PC-9 (cell line): ENCODE data around the gene TCAF1. TPM values are rescaled to one million over a fixed set of nuclear protein-coding genes. Genes with fewer than 3 reads are reported as not detected.
"Not testable (repeated sequence)": the region's sequence is repeated elsewhere in the genome, so short reads cannot be mapped to it uniquely, and the experiment has no call there.

Experiments
- BruUV-seq: library from RNA; stranded (reverse); fragments of 400-500 nt; replicated peaks from 2 replicates; lab custom pipeline; 2021; lab: Mats Ljungman, UMichigan
- CTCF ChIA-PET: fragments of 300-600 bp; sonication (Branson Sonifier 250); formaldehyde crosslinking; loops from one replicate; lab custom pipeline; 2022; ENCODE audit warnings: antibody characterized with exemption; lab: Charles Lee
- POLR2A ChIA-PET: fragments of 300-600 bp; sonication (Branson Sonifier 250); formaldehyde crosslinking; loops from one replicate; lab custom pipeline; 2022; ENCODE audit warnings: antibody characterized with exemption; ENCODE audit not compliant: unreplicated experiment; lab: Charles Lee
- DNase-seq, 2 experiments: peaks; one replicate each; pipeline versions ENCODE4 v3.0.0 to v3.0.0-alpha.2; 2015 to 2022; ENCODE audit warnings: mixed read lengths in 1 of 2
- H2AFZ ChIP-seq: fragments of 200-600 bp; sonication (generic); 2 replicates; pipeline ENCODE4 v1.8.1; 2017; ENCODE audit warnings: antibody characterized with exemption
- H3F3A ChIP-seq: fragments of 200-600 bp; sonication (generic); 2 replicates; pipeline ENCODE4 v1.8.1; 2017; ENCODE audit warnings: antibody characterized with exemption, mild to moderate bottlenecking, low read depth; ENCODE audit not compliant: insufficient read depth
- H3K27ac ChIP-seq: fragments of 200-600 bp; sonication (generic); 2 replicates; pipeline ENCODE4 v1.6.1; 2016; ENCODE audit warnings: mixed run types
- H3K27me3 ChIP-seq: fragments of 200-600 bp; sonication (generic); 2 replicates; pipeline ENCODE4 v1.6.1; 2016; ENCODE audit warnings: low read depth, mixed run types; ENCODE audit not compliant: insufficient read depth
- H3K36me3 ChIP-seq: fragments of 200-600 bp; sonication (generic); 2 replicates; pipeline ENCODE4 v1.6.1; 2016; ENCODE audit warnings: low read depth, mixed run types
- H3K4me1 ChIP-seq: fragments of 200-600 bp; sonication (generic); replicated peaks from 2 replicates; pipeline ENCODE4 v1.6.1; 2016; ENCODE audit warnings: mixed run types; ENCODE audit not compliant: insufficient read depth
- H3K4me2 ChIP-seq: fragments of 200-600 bp; sonication (generic); 2 replicates; pipeline ENCODE4 v1.6.1; 2017; ENCODE audit warnings: mixed run types
- H3K4me3 ChIP-seq: fragments of 200-600 bp; sonication (generic); 2 replicates; pipeline ENCODE4 v1.6.1; 2016; ENCODE audit warnings: mixed run types
- H3K79me2 ChIP-seq: fragments of 200-600 bp; sonication (generic); 2 replicates; pipeline ENCODE4 v1.6.1; 2017; ENCODE audit warnings: low read depth, mixed run types
- H3K9me2 ChIP-seq: fragments of 200-600 bp; sonication (generic); 2 replicates; pipeline ENCODE4 v1.8.1; 2017; ENCODE audit warnings: mild to moderate bottlenecking; ENCODE audit not compliant: insufficient read depth
- H3K9me3 ChIP-seq: fragments of 200-600 bp; sonication (generic); 2 replicates; pipeline ENCODE4 v1.8.1; 2016; ENCODE audit warnings: low read depth; ENCODE audit not compliant: insufficient read depth
- H4K20me1 ChIP-seq: fragments of 200-600 bp; sonication (generic); 2 replicates; pipeline ENCODE4 v1.8.1; 2017; ENCODE audit not compliant: insufficient read depth
- intact Hi-C: fragments of 100-400 bp; cut with micrococcal nuclease; formaldehyde crosslinking; loops from one replicate; pipeline ENCODE4 v1.10.0; 2022; ENCODE audit not compliant: unreplicated experiment
- total RNA-seq: library from RNA; stranded (reverse); gene quantifications from 2 replicates; pipeline ENCODE4 v1.2.3, GENCODE V29; 2021

The TCAF1 gene
- total RNA-seq, 1 experiment from 2014 or later: 44.6 TPM

GRCh38 chr7:143836088-143836487 is 65.9 kb downstream of the TCAF1 start:
- H3K4me3 ChIP-seq, DNase-seq, H2AFZ ChIP-seq, H3K9me3 ChIP-seq, H3K27me3 ChIP-seq, H3K4me2 ChIP-seq, H4K20me1 ChIP-seq, H3K27ac ChIP-seq, CTCF ChIA-PET, H3K36me3 ChIP-seq, H3K79me2 ChIP-seq, H3K4me1 ChIP-seq, intact Hi-C loops, H3K9me2 ChIP-seq, H3F3A ChIP-seq, POLR2A ChIA-PET: not testable (repeated sequence)
- TSS peak; percentile 88 for BruUV-seq

GRCh38 chr7:143826578-143826977 is 75.4 kb downstream of the TCAF1 start:
- intact Hi-C loops, POLR2A ChIA-PET, DNase-seq, CTCF ChIA-PET, H3K27me3 ChIP-seq, H3F3A ChIP-seq, H3K9me3 ChIP-seq, H2AFZ ChIP-seq, H3K4me3 ChIP-seq, BruUV-seq, H3K4me1 ChIP-seq, H3K27ac ChIP-seq, H3K9me2 ChIP-seq, H3K36me3 ChIP-seq, H4K20me1 ChIP-seq, H3K4me2 ChIP-seq, H3K79me2 ChIP-seq: not testable (repeated sequence)

GRCh38 chr7:143824295-143825135 is 77.5 kb downstream of the TCAF1 start:
- H4K20me1 ChIP-seq, H2AFZ ChIP-seq, H3F3A ChIP-seq, H3K4me2 ChIP-seq, DNase-seq, H3K27ac ChIP-seq, H3K9me2 ChIP-seq, H3K79me2 ChIP-seq, POLR2A ChIA-PET, H3K27me3 ChIP-seq, H3K4me1 ChIP-seq, H3K4me3 ChIP-seq, intact Hi-C loops, H3K9me3 ChIP-seq, CTCF ChIA-PET, BruUV-seq, H3K36me3 ChIP-seq: not testable (repeated sequence)

GRCh38 chr7:143823634-143824294 is 78.2 kb downstream of the TCAF1 start:
- BruUV-seq: TSS peak; percentile 84

DNA sequence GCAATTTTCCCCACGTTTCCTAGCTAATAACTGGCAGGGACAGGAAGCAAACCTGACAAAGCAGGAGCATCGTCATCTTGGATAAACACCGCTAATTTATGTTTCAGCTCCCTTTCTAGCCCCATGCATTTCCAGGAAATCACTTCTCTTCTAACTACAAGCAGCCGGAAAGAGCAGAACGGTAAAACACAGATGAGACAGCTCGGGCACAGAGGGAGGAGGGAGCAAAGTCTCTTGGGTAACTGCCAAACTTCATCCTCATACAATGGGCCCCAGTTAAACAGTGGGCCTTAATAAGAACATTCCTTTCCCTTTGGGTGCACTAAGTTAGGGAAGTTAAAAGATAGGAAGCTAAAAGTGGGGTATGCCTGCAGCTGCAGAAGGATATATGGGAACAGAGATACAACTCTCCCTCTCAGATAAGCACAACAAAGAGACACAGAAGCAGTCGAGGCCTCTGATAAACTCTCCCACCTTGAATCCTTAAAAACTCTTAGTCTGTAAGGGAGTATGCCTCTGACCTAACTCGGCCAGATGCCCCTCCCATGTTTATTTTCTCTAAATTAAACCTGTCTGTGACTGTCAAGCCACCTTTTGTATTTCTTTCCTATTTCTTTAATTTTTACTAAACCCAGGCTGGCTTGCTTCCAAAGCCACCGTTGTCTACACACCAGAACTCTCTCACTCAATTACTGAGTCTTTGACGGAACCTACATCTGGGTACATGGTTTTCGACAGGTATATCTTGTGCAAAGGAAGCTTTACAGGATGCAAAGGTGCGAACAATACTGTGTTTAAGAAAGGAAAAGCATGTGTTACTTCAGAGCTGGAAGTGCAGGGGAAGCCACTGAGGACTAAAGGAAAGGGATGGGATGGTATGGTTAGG is 80.3 kb downstream of the TCAF1 start:
- H3K4me3 ChIP-seq, DNase-seq, intact Hi-C loops, H3K36me3 ChIP-seq, H3K4me1 ChIP-seq, H3F3A ChIP-seq, H3K27me3 ChIP-seq, BruUV-seq, CTCF ChIA-PET, POLR2A ChIA-PET, H3K79me2 ChIP-seq, H3K9me3 ChIP-seq, H4K20me1 ChIP-seq, H3K4me2 ChIP-seq, H3K9me2 ChIP-seq, H2AFZ ChIP-seq, H3K27ac ChIP-seq: not testable (repeated sequence)

More at GRCh38 chr7:143823634-143824294, 78.2 kb downstream of the TCAF1 start:
- H3F3A ChIP-seq, intact Hi-C loops, H3K79me2 ChIP-seq, CTCF ChIA-PET, DNase-seq, H3K4me1 ChIP-seq, H4K20me1 ChIP-seq, POLR2A ChIA-PET, H3K27me3 ChIP-seq, H3K36me3 ChIP-seq, H3K4me3 ChIP-seq, H3K9me3 ChIP-seq, H3K9me2 ChIP-seq, H2AFZ ChIP-seq: not testable (repeated sequence)
- Histone ChIP-seq H3K27ac (peak overlapping the region; percentile 74), H3K4me2 (peak overlapping the region; percentile 33)

DNA sequence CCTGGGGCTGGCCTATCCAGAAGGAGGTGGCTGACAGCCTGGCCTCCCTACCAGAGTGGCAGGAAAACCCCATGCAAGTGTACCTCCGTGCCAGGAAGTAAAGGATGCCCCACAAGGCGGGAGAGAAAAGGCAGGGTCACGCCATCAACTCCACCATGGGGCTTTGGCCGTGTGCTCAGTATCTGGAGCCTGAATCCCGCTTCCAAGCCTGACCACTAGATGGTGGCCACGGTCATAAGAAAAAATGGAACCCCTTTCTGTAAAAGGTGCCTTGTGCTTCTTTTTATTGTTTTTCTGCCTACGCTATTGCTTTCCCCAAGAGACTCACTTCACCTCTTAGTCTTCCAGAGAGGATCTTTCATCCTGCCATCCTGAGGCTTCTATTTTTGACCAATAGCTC is 84.1 kb downstream of the TCAF1 start:
- H4K20me1 ChIP-seq, H3F3A ChIP-seq, POLR2A ChIA-PET, CTCF ChIA-PET, H3K79me2 ChIP-seq, intact Hi-C loops, H3K27ac ChIP-seq, H3K4me1 ChIP-seq, BruUV-seq, H3K4me3 ChIP-seq, H3K9me3 ChIP-seq, H3K4me2 ChIP-seq, H3K27me3 ChIP-seq, DNase-seq, H3K9me2 ChIP-seq, H2AFZ ChIP-seq, H3K36me3 ChIP-seq: not testable (repeated sequence)
